Astrocyte of the hippocampus (primary cell): ENCODE results near the gene PHLPP2.

Experiments
- DNase-seq: peaks from one replicate; pipeline ENCODE4 v3.0.0; 2011; ENCODE audit warnings: low read depth, low spot score

Gene PHLPP2, protein sequence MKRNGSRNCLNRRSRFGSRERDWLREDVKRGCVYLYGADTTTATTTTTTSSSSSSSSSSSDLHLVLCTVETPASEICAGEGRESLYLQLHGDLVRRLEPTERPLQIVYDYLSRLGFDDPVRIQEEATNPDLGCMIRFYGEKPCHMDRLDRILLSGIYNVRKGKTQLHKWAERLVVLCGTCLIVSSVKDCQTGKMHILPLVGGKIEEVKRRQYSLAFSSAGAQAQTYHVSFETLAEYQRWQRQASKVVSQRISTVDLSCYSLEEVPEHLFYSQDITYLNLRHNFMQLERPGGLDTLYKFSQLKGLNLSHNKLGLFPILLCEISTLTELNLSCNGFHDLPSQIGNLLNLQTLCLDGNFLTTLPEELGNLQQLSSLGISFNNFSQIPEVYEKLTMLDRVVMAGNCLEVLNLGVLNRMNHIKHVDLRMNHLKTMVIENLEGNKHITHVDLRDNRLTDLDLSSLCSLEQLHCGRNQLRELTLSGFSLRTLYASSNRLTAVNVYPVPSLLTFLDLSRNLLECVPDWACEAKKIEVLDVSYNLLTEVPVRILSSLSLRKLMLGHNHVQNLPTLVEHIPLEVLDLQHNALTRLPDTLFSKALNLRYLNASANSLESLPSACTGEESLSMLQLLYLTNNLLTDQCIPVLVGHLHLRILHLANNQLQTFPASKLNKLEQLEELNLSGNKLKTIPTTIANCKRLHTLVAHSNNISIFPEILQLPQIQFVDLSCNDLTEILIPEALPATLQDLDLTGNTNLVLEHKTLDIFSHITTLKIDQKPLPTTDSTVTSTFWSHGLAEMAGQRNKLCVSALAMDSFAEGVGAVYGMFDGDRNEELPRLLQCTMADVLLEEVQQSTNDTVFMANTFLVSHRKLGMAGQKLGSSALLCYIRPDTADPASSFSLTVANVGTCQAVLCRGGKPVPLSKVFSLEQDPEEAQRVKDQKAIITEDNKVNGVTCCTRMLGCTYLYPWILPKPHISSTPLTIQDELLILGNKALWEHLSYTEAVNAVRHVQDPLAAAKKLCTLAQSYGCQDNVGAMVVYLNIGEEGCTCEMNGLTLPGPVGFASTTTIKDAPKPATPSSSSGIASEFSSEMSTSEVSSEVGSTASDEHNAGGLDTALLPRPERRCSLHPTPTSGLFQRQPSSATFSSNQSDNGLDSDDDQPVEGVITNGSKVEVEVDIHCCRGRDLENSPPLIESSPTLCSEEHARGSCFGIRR (N-terminal part only)

DNA sequence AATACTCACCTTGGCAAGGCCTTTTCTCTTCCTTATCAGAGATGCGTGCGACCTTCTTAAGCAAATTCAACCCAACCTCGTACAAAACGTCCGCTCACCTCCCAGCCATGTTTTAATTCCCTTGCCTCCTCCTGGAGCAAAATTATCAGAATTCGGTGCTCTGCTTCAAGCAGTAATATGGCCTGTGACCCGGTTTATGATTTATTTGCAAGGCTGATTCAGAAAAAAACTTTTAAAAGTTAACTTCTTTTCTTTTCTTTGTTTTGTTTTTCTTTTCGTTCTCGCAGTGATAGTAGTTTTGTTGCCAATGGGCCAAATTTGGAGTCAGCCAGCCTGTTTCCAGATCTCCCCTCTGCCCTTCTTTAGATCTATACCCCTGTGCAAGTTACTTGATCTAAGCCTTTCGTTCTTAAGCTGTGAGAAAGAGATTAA, at the start of gene PHLPP2:
TSS of gene PHLPP2 (minus strand) at position 382 of the 432 bp plus-strand sequence. CDS start 9,906 bp downstream, outside the sequence.
- no peak for DNase-seq

DNA sequence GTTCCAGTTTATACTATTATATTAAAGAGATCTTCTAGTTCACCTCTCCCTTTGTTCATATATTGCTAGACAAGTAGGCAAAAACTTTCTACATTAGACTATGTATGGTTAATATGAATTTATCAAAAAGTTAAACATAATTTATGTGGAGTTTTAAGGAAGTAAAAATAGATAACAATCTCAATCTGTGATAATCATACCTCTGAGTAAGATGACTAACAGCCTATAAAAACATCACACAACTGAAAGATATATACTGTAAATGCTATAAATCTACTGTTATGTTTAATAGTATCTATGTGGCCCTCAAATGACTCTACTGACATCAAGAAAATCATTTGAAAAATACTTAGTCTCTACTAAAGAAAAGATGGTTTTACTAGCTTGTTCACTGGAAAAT, 47.1 kb upstream of the PHLPP2 start:
- DNase-seq = no peak

DNA sequence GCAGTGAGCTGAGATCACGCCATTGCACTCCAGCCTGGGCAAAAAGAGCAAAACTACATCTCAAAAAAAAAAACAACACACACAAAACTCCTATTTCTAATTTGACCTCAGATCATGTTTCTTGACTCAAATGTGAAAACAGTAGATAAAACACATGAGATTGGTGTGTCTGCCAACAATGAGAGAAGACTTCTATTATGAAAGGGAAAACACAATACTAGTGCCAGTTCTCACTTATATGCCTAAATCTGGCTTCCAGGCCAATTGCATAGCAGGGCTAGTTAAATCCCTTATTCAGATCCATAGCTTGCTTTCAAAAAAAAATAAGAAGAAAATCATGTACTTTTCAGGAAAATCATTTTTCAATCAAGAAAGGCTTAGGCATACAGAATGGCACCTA, 44.7 kb upstream of the PHLPP2 start:
- no peak for DNase-seq

DNA sequence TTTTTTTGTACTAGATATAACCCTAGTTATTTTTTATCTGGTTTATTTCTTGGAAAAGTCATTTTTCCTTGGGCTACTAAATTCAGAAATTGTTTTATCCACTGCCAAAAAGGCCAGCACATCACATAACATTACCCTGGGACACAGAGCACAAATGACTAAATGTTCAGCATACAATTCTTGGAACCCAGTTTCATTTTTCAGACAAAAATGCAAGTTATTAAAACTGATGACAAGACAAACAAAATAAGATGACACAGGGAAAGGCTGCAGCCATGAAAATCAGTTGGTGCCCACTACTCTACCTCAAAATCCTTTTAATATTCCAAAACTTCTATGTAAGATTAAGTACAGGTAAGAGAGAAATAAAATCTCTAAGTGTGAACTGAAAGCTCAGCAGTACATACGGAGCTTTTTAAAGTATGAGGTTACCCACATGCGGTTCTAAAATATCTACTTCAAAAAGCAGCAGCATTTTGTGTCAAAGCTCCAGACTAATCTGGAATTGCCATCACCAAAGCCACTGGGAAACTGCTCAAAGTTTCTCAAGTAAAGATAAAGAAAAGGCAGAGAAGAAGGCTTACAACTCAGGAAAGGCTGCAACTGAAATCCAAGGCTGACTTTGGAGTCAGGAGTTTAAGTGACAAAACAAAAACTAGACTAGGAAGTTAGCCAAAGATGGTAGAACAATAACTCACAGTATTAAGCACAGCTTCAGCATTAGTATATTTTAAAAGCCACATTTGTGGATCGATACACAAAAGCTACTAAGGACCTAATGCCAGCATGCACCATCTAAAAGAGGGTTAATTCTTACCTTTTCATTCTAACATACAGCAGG, 42.8 kb upstream of the PHLPP2 start:
- DNase-seq = no peak

DNA sequence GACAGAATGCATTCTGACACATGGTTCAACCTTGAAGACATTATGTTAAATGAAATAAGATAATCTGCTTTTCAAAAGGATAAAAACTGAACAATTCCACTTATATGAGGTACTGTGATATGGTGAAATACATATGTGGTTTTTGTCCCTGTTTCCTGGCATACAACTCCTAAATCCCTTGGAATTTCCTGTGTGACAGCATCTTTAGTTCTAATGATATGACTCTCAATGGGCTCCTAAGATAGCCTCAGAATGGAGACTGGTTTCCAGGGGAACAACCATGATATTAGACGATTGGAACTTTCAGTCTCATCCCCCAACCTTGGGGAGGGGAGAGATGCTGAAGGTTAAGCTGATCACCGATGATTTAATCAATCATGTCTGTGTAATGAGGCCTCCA, 37.7 kb upstream of the PHLPP2 start:
- no peak for DNase-seq

DNA sequence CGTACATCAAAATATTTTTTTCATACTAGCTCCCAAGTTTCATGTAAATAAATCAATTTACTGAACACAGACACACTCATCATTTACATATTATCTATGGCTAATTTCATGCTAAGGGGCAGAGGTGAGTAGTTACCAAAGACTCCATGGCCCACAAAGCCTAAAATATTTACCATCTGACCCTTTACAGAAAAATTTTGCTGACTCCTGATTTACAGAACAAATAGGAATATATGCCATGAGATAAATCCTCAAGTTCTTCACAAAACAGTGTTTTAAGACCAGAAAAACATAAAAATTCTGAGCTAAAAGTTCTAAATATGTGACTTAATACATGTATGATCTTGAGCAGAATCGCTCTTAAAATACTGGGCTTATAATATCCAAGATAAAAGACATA, 36.6 kb upstream of the PHLPP2 start:
- DNase-seq = no peak

DNA sequence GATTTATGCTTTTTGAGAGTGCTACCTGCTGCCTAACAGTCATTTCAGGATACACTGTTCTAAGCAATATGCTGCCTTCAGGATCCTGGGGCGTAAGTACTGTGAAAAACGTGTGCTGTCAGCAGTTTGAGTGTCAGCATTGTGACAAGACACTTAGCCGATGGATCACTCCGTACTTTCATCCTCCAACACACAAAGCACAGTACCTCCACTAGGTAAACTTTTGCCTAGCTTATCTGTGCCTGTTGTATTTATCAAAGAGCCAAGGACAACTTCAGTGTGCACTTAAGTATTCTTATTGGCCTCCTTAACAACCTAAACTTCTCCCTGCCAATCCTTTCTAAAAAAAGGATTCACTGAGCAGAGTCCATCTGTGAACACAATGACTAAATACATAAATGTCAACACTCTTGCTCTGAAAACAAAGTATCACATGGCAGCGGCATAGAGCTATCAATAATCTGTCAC, 33.8 kb upstream of the PHLPP2 start:
- no peak for DNase-seq

DNA sequence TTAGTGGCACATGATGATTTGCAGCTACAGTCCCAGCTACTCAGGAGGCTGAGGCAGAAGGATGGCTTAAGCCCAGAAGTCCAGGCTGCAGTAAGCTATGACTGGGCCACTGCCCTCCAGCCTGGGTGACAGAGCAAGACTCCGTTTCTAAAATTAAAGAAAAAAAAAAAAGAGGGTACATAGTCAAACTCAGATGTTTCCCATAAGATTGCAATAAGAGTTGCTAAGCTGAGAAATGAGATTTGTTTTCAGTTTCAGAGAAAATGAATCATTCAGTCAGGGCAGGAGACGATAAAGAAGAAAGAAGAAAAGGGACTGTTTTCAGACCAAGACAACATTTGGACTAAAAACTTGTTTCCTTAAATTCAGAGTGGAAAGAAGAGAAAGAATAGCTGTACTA, 30.2 kb upstream of the PHLPP2 start:
- DNase-seq = no peak

DNA sequence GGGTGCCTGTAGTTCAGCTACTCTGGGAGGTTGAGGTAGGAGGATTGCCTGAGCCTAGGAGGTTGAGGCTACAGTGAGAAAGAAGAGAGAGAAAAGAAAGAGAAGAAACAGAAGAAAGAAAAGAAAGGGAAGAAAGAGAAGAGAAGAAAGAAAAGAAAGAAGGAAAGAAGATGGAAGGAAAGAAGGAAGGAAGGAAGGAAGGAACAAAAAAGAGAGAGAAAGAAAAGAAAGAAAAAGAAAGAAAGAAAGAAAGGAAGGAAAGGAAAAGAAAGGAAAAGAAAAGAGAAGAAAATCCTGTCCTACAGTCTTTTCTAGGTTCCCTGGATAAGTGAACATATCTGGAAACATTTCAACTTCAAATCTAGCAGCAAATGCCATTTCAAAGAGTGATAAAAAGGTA, 29.6 kb upstream of the PHLPP2 start:
- no peak for DNase-seq

DNA sequence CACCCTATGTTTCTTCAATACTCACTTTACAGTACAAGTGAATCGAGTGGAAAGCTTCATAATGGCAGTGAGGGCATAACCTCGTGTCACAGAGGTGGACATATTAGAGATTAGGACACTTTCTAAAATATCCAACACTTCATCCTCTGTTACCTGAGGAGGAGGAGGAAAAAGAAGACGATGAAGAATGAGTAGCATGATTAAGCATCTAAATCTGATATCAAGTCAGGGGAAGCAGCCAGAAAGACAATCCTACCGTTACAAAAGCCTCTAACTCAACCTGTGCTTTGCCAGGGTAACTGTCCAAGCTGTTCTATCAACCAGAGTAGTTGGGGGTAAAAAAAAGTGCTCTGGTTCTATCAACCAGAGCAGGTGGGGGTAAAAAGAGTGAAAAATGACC, 23.7 kb upstream of the PHLPP2 start:
- no peak for DNase-seq

DNA sequence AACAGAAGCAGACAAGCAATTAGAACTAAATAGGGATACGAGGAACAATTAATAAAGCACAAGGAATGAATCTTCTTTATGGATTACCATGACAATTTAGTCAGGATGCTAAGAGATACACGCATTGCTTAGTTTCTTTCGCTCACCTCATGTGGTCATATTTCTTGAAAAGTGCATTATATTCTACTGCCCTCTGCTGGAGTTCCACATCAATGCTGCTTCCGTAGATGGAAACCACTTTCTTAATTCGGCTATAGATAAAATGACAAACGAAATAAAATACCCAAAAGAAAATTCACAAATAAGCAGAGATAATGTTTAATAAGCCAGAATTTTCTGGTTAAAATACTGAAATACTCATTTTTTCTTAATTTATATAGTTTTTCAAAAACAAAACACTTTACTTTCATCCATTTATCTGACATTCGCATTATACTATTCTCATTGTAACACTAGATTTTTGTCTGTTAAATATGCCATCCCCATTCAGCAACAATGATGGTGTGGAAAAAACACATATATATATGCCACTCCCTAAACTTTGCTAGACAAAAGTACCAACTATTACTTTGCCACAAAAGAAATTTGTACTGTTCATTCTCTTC, 22.0 kb upstream of the PHLPP2 start:
- DNase-seq = peak; percentile 55

DNA sequence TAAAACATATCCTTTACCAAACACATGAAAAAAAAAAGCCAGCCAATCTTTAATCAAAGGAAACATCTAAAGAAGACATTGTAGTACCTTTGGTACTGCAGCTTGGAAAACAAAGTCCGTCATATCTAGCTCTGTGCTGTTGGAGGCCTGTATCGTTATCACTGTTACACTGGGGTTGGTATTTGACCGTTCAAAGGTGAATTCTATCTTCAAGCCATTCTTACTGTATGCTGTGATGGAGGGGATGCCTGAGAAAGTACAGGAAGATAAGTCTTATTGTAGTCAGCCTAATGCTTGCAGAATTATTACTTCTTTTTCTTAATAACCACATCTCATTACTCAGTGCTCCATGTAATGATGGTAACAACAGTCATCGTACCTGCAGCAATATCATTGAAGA, 14.4 kb upstream of the PHLPP2 start:
- DNase-seq = no peak

DNA sequence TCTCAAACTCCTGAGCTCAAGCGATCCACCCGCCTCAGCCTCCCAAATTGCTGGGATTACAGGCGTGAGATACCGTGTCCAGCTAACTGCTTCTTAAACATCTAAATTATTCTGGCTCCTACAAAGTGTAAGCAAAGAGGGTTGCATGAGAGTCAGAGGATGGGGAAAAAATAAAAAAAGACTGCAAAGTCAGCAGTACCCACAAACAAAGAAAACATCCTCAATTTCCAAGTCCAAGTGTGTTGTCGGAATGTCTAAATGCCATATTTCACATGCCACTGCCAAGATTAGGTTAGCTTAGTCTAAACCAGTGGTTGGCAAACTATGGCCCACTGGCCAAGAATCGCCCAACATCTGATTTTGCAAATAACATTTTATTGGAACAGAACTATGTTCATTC, 13.0 kb upstream of the PHLPP2 start:
- DNase-seq = no peak

DNA sequence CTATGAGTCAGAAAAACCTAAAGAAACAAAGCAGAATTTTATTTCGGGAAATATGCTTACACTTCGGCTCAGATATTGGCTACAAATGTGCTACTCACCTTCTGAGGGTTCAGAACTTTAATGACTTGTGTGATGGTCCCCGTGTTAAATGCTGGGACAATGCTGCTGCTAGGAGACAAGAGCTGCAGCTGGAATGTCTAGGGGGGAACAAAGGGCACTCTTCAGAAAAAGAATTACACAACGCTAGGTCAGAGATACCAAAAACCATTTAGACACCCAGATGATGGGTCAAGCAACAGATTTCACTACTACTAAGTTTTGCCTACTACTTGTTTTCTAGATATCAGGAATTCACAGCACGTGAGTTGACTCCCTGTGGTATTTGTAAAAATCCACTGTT, 10.0 kb upstream of the PHLPP2 start:
- no peak for DNase-seq

DNA sequence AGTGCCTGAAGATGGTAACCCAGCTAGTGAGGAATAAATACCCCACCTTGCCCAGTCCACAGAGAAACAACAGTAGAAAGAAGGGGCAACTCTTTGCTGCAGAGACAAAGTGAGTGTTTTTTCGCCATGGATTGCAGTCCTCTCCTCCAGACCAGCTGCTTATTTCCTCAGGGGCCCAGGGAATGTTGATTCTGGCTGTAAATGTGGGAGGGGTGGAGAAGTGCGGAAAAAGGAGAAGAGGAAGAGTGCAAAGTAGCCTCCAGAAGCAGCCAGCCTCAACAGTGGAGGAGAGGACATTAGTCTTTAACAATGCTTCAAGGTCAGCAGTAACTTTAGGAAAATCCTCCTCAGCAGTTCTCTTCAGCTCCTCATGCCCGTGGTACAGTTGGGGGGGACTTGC, 8.1 kb upstream of the PHLPP2 start:
- no peak for DNase-seq

DNA sequence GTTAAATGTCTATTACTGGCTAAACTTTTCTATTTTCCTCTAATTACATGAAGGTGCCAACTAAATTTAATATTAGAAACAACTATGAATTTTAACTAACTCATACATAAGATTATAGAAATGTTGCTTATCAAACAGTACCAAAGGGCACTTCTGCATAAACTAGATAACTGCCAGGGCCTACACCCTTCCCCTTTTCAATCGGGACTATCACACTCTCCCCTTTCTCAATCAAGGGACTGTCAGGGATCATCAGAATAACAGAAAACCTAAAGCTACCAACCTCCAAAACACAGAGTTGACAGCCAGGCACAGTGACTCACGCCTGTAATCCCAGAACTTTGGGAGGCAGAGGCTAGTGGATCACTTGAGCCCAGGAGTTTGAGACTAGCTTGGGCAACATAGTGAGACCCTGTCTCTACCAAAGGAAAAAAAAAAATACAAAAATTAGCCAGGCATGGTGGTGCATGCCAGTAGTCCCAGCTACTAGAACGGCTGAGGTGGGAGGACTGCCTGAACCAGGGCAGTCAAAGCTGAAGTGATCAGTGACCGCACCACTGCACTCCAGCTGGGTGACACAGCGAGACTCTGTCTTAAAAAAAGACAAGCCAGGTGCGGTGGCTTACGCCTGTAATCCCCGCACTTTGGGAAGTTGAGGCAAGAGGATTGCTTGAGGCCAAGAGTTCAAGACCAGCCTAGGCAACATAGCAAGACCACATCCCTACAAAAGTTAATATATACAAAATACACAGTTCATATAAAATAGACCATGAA, 3.2 kb upstream of the PHLPP2 start:
- DNase-seq = no peak

DNA sequence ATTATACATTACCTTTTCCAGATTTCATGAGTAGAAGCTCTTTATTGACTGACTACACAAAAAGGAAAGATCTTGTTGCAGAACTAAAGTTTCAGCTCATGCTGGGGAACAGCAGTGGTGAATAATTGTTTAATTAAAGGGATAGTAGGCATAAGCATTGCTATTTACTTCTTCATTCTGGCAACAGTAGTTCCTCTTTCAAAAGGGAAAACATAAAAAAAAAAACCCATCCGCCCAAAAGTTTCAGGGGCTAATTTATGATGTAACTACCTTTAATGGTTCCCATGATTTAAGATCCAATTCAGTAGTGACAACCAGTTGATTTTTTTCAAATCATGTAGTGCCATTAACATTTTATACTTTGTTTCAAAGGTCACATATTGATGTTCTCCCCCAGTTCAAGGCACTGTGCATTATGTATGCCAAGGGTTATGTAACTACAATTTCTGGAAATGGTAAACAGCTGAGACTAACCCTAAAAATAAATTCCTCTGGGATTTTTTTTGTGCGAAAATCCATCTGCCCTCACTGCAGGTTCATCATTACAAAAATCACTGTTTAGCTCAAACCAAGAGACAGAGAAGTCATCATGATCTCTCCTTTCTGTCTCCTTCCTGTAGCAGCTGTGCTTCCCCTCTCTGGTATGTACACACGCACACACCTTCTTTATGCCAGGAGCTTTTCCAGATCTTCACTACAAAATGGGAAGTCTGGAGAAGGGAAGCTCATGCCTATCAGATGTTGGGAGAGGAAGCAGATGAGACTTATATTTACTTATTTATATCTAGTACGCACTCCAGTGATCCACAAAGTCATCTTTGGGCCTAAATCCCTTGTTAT, 2.2 kb upstream of the PHLPP2 start:
- DNase-seq = no peak

DNA sequence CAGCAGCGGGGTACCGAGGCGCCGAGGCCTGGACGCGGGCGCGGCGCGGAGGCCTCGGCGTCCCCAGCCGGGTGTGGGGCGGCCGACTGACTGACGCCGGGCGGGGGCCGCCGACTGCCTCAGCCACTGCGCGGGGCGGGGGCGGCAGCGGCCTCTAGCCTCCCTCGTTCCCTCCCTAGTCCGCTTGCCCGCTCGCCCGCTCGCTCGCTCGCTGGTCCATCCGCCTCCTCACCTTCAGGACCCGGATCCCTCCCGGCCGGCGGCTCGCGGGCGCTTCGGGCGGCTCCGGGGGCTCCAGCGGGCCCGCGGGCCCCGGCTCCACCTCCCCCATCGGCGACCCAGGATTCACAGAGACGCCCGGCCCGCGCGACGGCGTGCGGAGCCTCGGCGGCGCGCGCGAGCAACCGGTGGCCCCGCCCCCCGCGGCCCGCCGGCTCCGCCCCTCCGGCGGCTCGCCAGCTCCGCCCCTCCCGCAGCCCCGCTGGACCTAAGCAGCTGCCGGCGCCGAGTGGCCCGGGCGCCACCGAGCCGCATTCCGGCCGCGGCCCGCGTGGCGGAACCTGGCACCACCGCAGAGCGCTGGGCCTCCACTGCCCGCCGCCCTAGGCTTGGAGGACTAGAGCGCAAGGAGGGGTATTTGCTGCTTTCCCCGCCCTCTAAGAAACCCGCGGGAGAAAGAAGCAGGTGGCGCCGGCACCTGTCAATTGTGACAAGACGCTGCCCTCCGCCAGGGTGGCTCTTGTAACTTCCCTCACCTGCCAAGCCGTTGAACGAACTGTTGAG, 773 bp downstream of the PHLPP2 start:
- DNase-seq = peak; percentile 91
